ENCODE results near the gene XPO6.

GRCh38 chr16:28231763-28232162 lies 20.0 kb upstream of the XPO6 start:
- TF ChIP-seq ZNF76 (tag by site-specific recombination; IDR thresholded peaks at IDR 0.05; ENCODE audit: borderline replicate concordance, low read depth) (no peak), WT1 (tag by site-specific recombination; IDR thresholded peaks at IDR 0.05) (no peak), CTCF (tag by site-specific recombination; IDR thresholded peaks at IDR 0.05) (no peak), ZNF629 (tag by site-specific recombination; IDR thresholded peaks at IDR 0.05) (no peak), ZNF138 (tag by site-specific recombination; IDR thresholded peaks at IDR 0.05; ENCODE audit: borderline replicate concordance) (no peak)

Measured in HEK293 (cell line).